Fibroblast of skin of back (primary cell): ENCODE measurements around the gene PDZD2.
A peak's percentile ranks its signal among the peaks of the same experiment; 100 is the strongest.

ENCODE experiments used
- DNase-seq: peaks from one replicate; pipeline ENCODE4 v3.0.0-alpha.2; 2013

Gene PDZD2

GRCh38 chr5:32150366-32150765 is 511.4 kb downstream of the PDZD2 start:
- no peak for DNase-seq

DNA sequence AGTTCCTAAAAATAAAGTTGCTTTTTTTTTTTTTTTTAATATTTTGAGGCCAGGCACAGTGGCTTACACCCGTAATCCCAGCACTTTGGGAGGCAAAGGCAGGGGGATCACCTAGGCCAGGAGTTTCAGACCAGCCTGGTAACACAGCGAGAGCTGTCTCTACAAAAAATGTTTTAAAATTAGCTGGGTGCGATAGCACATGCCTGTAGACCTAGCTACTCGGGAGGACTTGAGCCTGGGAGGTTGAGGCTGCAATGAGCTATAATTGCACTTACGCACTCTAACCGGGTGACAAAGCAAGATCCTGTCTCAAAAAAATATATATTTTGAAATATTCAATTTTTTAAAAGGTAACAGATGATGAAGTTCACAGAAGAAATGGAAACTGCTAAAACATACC is 512.3 kb downstream of the PDZD2 start:
- DNase-seq = no peak

GRCh38 chr5:32153723-32154122 is 514.8 kb downstream of the PDZD2 start:
- DNase-seq = peak; percentile 28

- no peak for DNase-seq
Observed at GRCh38 chr5:32155211-32155610, 516.3 kb downstream of the PDZD2 start.

DNA sequence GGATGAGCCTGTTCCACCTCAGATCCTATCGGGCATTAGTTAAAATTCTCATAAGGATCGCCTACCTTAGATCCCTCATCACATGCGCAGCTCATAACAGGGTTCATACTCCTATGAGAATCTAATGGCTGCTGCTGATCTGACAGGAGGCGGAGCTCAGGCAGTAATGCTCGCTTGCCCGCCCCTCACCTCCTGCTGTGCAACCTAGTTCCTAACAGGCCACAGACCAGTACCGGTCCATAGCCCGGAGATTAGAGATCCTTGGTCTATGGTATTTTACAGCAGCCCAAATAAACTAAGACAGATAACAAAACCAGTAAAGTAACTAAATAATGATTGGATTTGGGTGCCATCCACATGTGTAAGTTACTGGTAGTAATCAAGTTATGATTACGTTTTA is 517.7 kb downstream of the PDZD2 start:
- DNase-seq = no peak

DNA sequence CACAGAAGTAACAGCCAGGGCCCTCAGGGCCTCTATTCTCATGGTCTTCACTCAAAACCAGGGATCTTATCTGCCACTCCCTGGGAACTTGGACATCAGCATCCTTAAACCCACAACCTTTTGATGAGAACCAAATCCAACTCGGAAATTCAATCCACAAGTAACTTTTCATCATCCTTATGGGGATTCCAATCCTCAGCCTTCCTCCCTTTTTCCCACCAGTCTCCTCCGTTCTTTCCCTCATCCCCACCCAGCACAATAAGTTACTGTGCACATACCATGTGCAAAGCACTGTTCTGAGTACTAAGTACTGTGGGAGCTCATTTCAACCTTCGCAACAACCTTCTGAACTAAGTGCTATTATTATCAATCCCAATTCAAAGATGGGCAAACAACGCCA is 518.1 kb downstream of the PDZD2 start:
- no peak for DNase-seq

DNA sequence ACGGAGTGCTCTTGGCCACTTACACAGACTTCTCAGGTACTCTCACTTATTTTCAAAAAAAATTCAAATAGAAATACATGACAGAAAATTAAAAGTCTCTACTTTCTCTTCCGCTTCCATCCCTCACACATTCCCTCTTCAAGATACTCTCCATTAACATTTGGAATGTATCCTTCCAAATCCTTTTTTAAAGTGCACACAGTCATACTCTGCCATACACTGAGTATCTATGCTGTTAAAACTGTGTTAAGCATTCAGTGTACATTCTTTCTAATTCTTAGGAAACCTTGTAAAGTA is 519.7 kb downstream of the PDZD2 start:
- DNase-seq = no peak

DNA sequence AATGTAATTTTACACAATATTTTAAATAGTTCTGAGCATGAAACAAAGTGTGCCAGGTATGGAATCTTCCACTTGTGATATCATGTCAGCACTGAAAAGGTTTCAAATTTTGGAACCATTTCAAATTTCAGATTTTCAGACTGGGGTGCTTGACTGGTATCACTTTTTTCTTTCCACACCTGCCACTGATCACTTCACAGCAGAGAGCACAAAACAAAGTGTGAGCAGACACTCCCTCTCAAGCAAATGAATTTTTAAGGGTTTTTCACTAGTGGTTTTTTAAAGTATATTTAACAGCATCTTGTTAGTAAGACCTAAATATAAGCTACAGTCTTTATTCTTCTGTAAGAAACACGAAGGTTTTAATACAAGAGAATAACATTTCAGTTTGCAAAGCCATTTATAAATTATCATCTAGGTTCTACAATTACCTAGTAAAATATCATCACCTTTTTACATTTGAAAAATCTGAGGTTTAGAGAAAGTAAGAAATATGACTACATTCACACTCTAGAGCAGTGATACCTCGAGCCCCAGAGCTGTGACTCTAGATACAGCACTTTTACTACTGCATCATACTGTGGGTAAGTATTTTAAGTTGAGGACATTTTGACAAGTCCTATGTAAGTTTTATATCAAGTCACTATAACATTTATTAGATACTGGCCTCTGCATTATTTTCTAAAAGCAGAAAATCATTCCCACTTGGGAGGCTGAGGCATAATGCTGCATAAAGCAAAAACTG is 520.6 kb downstream of the PDZD2 start:
- no peak for DNase-seq

DNA sequence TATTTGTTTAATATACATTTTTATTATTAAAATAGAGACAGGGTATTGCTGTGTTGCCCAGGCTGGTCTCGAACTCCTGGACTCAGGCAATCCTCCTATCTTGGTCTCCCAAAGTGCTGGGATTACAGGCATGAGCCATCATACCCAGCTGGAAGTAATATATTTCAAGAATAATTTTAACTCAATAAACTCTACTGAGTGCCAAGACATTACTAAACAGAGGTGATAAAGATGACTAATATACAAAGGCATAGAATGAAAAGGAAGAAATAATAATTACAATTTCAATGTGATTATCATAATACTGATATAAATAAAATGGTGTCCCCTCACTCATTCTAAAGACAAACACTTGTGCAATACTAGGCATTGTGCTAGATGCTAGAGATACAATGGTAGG is 521.3 kb downstream of the PDZD2 start:
- no peak for DNase-seq
